Neural cell (in vitro differentiated cells): Measurements from ENCODE around the gene C1orf52.

ENCODE experiments used
- CTCF ChIP-seq: fragments of 450-650 bp; IDR thresholded peaks from 2 replicates; pipeline ENCODE4 v1.5.1; 2014; ENCODE audit warnings: antibody characterized with exemption, mild to moderate bottlenecking, moderate library complexity; ENCODE audit not compliant: poor library complexity, severe bottlenecking
- EP300 ChIP-seq: fragments of 450-650 bp; conservative IDR thresholded peaks from 2 replicates; pipeline ENCODE4 v1.6.1; 2014; ENCODE audit warnings: antibody characterized with exemption, mild to moderate bottlenecking, moderate library complexity; ENCODE audit not compliant: poor library complexity, severe bottlenecking
- EZH2 ChIP-seq: fragments of 200-600, 300-800 bp; shearing (Covaris generic), sonication (generic); IDR thresholded peaks from 2 replicates; pipeline ENCODE4 v1.6.1; 2014; ENCODE audit warnings: antibody characterized with exemption, low read length, borderline replicate concordance, mild to moderate bottlenecking; ENCODE audit not compliant: insufficient read depth, poor library complexity, severe bottlenecking
- MXI1 ChIP-seq: fragments of 450-650 bp; conservative IDR thresholded peaks from 2 replicates; pipeline ENCODE4 v1.6.1; 2014; ENCODE audit warnings: antibody characterized with exemption, mild to moderate bottlenecking; ENCODE audit not compliant: poor library complexity, severe bottlenecking
- POLR2AphosphoS5 ChIP-seq: IDR thresholded peaks from 2 replicates; pipeline ENCODE4 v1.6.1; 2012
- RAD21 ChIP-seq: fragments of 450-650 bp; conservative IDR thresholded peaks from 2 replicates; pipeline ENCODE4 v1.6.1; 2014; ENCODE audit warnings: antibody characterized with exemption, mild to moderate bottlenecking, moderate library complexity
- REST ChIP-seq: IDR thresholded peaks from 2 replicates; pipeline ENCODE4 v1.6.1; 2012; ENCODE audit warnings: borderline replicate concordance

GRCh38 chr1:85284202-85284601, 24.7 kb upstream of the C1orf52 start:
- TF ChIP-seq CTCF: no peak
- TF ChIP-seq MXI1: no peak
- no peak for TF ChIP-seq POLR2AphosphoS5
- no peak for TF ChIP-seq EP300
- TF ChIP-seq REST: no peak
- no peak for TF ChIP-seq EZH2
- no peak for TF ChIP-seq RAD21
